NOMO-1 (cell line): ENCODE data around the gene EPHA4.
A peak's percentile ranks its signal among the peaks of the same experiment; 100 is the strongest.

Experiments used
- DNase-seq, 2 experiments: peaks; one replicate each; lab custom pipeline; 2025; ENCODE audit not compliant: unreplicated experiment in 2 of 2; lab: John Stamatoyannopoulos, UW

Gene EPHA4

GRCh38 chr2:221449406-221449805, 122.7 kb downstream of the EPHA4 start:
- DNase-seq: no peak

- peak in 1 of 2 experiments; percentile 46 for DNase-seq
These were observed 123.2 kb downstream of the EPHA4 start for GRCh38 chr2:221448844-221449390.

GRCh38 chr2:221448057-221448843, 123.9 kb downstream of the EPHA4 start:
- DNase-seq: no peak

- no peak for DNase-seq
These were observed 124.8 kb downstream of the EPHA4 start for GRCh38 chr2:221447310-221447709.

- DNase-seq: no peak
These were observed 126.0 kb downstream of the EPHA4 start for GRCh38 chr2:221446140-221446539.

GRCh38 chr2:221444106-221444505, 128.0 kb downstream of the EPHA4 start:
- peak; percentile 62 to 74 for DNase-seq

- peak in 1 of 2 experiments; percentile 57 for DNase-seq
These were observed 128.5 kb downstream of the EPHA4 start for GRCh38 chr2:221443645-221444044.

- no peak for DNase-seq
These were observed 130.0 kb downstream of the EPHA4 start for GRCh38 chr2:221442128-221442527.

- no peak for DNase-seq
These were observed 132.2 kb downstream of the EPHA4 start for GRCh38 chr2:221439761-221440479.

- no peak for DNase-seq
These were observed 135.0 kb downstream of the EPHA4 start for GRCh38 chr2:221437056-221437455.

GRCh38 chr2:221435171-221435570, 136.9 kb downstream of the EPHA4 start:
- DNase-seq: no peak

GRCh38 chr2:221434142-221434541, 138.0 kb downstream of the EPHA4 start:
- DNase-seq: no peak

- DNase-seq: no peak
These were observed 140.6 kb downstream of the EPHA4 start for GRCh38 chr2:221431477-221431876.

- no peak for DNase-seq
These were observed 142.2 kb downstream of the EPHA4 start for GRCh38 chr2:221429741-221430491.

GRCh38 chr2:221428896-221429295, 143.2 kb downstream of the EPHA4 start:
- no peak for DNase-seq

GRCh38 chr2:221426929-221427328, 145.2 kb downstream of the EPHA4 start:
- DNase-seq: no peak

GRCh38 chr2:221425891-221426290, 146.2 kb downstream of the EPHA4 start:
- no peak for DNase-seq

GRCh38 chr2:221425353-221425752, 146.8 kb downstream of the EPHA4 start:
- DNase-seq: no peak

GRCh38 chr2:221423210-221423804, 148.8 kb downstream of the EPHA4 start:
- no peak for DNase-seq

GRCh38 chr2:221422516-221423209, 149.4 kb downstream of the EPHA4 start:
- no peak for DNase-seq
